ENCODE data around the gene MMP14. TPM values are rescaled to one million over a fixed set of nuclear protein-coding genes. Genes with fewer than 3 reads are reported as not detected.

Gene MMP14
- total RNA-seq, 1 donor: 580 TPM

DNA sequence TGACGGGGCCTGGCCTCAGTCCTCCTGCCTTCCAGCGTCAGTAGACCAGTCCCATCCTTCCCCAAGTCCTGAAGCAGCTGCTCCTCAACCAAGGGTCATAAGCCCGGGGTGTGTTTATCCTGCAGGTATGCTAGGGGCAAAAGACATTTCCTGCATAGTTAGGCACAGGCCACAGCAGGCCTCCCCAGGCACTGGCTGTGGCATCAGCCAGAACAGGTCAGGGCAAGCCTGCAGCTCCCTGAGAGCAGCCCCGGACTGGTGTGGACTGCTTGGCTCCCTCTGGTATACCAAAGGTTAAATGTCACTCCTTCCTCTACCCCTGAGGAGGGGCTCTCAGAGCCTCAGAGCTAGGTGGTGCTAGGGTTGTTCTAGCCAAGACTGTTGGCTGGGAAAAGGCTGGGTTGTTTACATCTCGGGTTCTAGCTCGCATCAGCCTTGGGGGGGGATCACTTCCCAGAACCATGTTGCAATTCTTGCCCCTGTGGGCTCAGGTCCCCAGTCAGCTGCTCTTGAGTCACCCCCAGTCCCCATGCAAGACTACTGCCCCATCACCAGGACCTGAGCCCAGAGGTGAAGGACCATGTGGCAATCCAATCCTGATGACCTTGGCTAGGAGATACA lies 2.9 kb downstream of the MMP14 start:
- no peak overlapping the region for H2AFZ ChIP-seq (ENCODE audit: low read length)
- no peaks in the 10 kb centered on the region for H3K27me3 ChIP-seq (ENCODE audit: insufficient read depth, low read length)
- DNase-seq (ENCODE audit: insufficient read length, low spot score, missing footprints): peak; percentile 90
- H3K9me3 ChIP-seq (ENCODE audit: low read depth, low read length): no peaks in the 10 kb centered on the region
- H3K4me1 ChIP-seq (ENCODE audit: insufficient read depth, low read length): peaks cover 26% of the 10 kb centered on the region
- TF ChIP-seq, protein P1, sequence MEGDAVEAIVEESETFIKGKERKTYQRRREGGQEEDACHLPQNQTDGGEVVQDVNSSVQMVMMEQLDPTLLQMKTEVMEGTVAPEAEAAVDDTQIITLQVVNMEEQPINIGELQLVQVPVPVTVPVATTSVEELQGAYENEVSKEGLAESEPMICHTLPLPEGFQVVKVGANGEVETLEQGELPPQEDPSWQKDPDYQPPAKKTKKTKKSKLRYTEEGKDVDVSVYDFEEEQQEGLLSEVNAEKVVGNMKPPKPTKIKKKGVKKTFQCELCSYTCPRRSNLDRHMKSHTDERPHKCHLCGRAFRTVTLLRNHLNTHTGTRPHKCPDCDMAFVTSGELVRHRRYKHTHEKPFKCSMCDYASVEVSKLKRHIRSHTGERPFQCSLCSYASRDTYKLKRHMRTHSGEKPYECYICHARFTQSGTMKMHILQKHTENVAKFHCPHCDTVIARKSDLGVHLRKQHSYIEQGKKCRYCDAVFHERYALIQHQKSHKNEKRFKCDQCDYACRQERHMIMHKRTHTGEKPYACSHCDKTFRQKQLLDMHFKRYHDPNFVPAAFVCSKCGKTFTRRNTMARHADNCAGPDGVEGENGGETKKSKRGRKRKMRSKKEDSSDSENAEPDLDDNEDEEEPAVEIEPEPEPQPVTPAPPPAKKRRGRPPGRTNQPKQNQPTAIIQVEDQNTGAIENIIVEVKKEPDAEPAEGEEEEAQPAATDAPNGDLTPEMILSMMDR (IDR thresholded peaks at IDR 0.05; ENCODE audit: extremely low read depth, low read depth, low read length): no peak
- peaks cover 40% of the 10 kb centered on the region for H3K36me3 ChIP-seq (ENCODE audit: insufficient read depth, low read length)
- peaks cover 85% of the 10 kb centered on the region for H3K79me2 ChIP-seq (ENCODE audit: insufficient read depth, low read length)
- peak overlapping the region; percentile 96 for H3K4me3 ChIP-seq (ENCODE audit: insufficient read depth, low read length)
- H3K27ac ChIP-seq (ENCODE audit: low read depth, low read length): peak overlapping the region; percentile 97
- H4K20me1 ChIP-seq (ENCODE audit: insufficient read depth, low read length): peaks cover 19% of the 10 kb centered on the region
- peak overlapping the region; percentile 88 for H3K4me2 ChIP-seq (ENCODE audit: insufficient read depth, low read length)

DNA sequence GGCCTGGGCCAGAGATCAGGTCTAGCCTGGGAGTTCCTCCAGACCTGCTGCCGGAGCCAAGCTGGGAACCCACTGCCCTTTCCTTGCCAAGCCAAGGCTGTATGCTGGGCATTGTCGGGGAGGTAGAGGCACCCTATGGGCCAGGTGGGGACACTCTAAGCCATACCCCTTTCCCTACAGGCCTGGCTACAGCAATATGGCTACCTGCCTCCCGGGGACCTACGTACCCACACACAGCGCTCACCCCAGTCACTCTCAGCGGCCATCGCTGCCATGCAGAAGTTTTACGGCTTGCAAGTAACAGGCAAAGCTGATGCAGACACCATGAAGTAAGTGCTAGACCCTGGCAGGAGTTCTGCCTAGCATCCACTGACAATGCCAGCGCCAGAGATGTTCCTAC lies 4.9 kb downstream of the MMP14 start:
- TF ChIP-seq, protein P1 (IDR thresholded peaks at IDR 0.05; ENCODE audit: extremely low read depth, low read depth, low read length): no peak
- peaks cover 57% of the 10 kb centered on the region for H3K36me3 ChIP-seq (ENCODE audit: insufficient read depth, low read length)
- H3K4me2 ChIP-seq (ENCODE audit: insufficient read depth, low read length): no peak overlapping the region
- H2AFZ ChIP-seq (ENCODE audit: low read length): no peak overlapping the region
- H3K4me1 ChIP-seq (ENCODE audit: insufficient read depth, low read length): peaks cover 35% of the 10 kb centered on the region
- H3K27me3 ChIP-seq (ENCODE audit: insufficient read depth, low read length): no peaks in the 10 kb centered on the region
- peaks cover 99% of the 10 kb centered on the region for H3K79me2 ChIP-seq (ENCODE audit: insufficient read depth, low read length)
- H4K20me1 ChIP-seq (ENCODE audit: insufficient read depth, low read length): peaks cover 21% of the 10 kb centered on the region
- peak overlapping the region; percentile 97 for H3K27ac ChIP-seq (ENCODE audit: low read depth, low read length)
- no peak for DNase-seq (ENCODE audit: insufficient read length, low spot score, missing footprints)
- H3K4me3 ChIP-seq (ENCODE audit: insufficient read depth, low read length): no peak overlapping the region
- H3K9me3 ChIP-seq (ENCODE audit: low read depth, low read length): no peaks in the 10 kb centered on the region

DNA sequence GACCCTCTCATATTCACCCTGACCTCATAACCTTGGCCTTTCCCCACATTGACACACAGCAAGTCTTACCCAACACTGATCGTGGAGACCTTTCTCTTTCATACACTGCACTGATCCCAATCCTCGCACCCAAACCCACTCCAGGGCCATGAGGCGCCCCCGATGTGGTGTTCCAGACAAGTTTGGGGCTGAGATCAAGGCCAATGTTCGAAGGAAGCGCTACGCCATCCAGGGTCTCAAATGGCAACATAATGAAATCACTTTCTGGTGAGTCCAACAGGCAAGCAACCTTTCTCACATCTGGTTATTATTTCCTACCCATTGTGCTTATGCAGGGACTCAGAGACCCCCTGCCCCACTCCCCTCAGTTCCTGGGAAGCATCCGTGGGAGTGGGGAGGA lies 5.4 kb downstream of the MMP14 start:
- no peak overlapping the region for H3K4me3 ChIP-seq (ENCODE audit: insufficient read depth, low read length)
- TF ChIP-seq, protein P1 (IDR thresholded peaks at IDR 0.05; ENCODE audit: extremely low read depth, low read depth, low read length): no peak
- no peaks in the 10 kb centered on the region for H3K9me3 ChIP-seq (ENCODE audit: low read depth, low read length)
- peaks cover 39% of the 10 kb centered on the region for H3K4me1 ChIP-seq (ENCODE audit: insufficient read depth, low read length)
- peak; percentile 35 for DNase-seq (ENCODE audit: insufficient read length, low spot score, missing footprints)
- H3K79me2 ChIP-seq (ENCODE audit: insufficient read depth, low read length): peaks cover 99% of the 10 kb centered on the region
- peak overlapping the region; percentile 97 for H3K27ac ChIP-seq (ENCODE audit: low read depth, low read length)
- no peak overlapping the region for H2AFZ ChIP-seq (ENCODE audit: low read length)
- peaks cover 61% of the 10 kb centered on the region for H3K36me3 ChIP-seq (ENCODE audit: insufficient read depth, low read length)
- peaks cover 21% of the 10 kb centered on the region for H4K20me1 ChIP-seq (ENCODE audit: insufficient read depth, low read length)
- H3K4me2 ChIP-seq (ENCODE audit: insufficient read depth, low read length): no peak overlapping the region
- H3K27me3 ChIP-seq (ENCODE audit: insufficient read depth, low read length): no peaks in the 10 kb centered on the region

DNA sequence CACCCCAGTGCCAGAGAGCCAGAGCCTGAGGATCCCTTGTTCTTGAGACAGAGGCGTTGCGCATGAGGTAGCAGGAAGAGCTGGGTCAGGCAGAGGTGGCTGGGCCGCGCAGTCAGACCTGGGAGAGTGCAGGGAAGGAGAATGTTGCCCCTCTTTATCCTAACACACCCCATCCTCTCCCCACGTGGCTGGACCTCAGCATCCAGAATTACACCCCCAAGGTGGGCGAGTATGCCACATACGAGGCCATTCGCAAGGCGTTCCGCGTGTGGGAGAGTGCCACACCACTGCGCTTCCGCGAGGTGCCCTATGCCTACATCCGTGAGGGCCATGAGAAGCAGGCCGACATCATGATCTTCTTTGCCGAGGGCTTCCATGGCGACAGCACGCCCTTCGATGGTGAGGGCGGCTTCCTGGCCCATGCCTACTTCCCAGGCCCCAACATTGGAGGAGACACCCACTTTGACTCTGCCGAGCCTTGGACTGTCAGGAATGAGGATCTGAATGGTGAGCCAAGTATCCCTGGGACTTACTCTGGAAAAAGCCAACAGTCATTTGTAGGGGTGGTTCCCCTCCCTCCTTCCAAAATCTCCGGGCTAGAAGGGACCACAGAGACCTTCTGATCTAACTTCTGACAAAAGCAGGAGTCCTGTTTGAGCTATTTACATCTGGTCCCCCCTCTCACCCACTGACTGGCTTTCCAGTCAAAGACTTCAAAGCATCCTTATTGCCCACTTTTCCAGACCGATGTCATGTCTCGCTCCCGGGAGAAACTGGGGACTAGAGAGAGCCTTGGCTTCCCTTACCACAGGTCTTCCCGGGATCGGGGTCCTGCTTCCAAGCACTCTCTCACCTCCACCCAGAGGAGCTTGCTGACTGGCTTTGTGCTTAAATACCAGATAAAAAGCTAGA lies 6.1 kb downstream of the MMP14 start:
- Histone ChIP-seq H2AFZ (ENCODE audit: low read length) (no peak overlapping the region), H3K27me3 (ENCODE audit: insufficient read depth, low read length) (no peaks in the 10 kb centered on the region), H3K36me3 (ENCODE audit: insufficient read depth, low read length) (peaks cover 63% of the 10 kb centered on the region), H3K4me3 (ENCODE audit: insufficient read depth, low read length) (no peak overlapping the region), H3K27ac (ENCODE audit: low read depth, low read length) (peak overlapping the region; percentile 97), H4K20me1 (ENCODE audit: insufficient read depth, low read length) (peaks cover 21% of the 10 kb centered on the region), H3K4me1 (ENCODE audit: insufficient read depth, low read length) (peaks cover 43% of the 10 kb centered on the region), H3K9me3 (ENCODE audit: low read depth, low read length) (no peaks in the 10 kb centered on the region), H3K4me2 (ENCODE audit: insufficient read depth, low read length) (no peak overlapping the region), H3K79me2 (ENCODE audit: insufficient read depth, low read length) (peaks cover 94% of the 10 kb centered on the region)
- DNase-seq (ENCODE audit: insufficient read length, low spot score, missing footprints): peak; percentile 62
- TF ChIP-seq, protein P1 (IDR thresholded peaks at IDR 0.05; ENCODE audit: extremely low read depth, low read depth, low read length): no peak

Measured in osteoblast (primary cell).